NCI-H446 (cell line): ENCODE results near the gene CYP2W1.

Experiments
- DNase-seq, 2 experiments: peaks; one replicate each; lab custom pipeline; 2025; lab: John Stamatoyannopoulos, UW

The CYP2W1 gene

DNA sequence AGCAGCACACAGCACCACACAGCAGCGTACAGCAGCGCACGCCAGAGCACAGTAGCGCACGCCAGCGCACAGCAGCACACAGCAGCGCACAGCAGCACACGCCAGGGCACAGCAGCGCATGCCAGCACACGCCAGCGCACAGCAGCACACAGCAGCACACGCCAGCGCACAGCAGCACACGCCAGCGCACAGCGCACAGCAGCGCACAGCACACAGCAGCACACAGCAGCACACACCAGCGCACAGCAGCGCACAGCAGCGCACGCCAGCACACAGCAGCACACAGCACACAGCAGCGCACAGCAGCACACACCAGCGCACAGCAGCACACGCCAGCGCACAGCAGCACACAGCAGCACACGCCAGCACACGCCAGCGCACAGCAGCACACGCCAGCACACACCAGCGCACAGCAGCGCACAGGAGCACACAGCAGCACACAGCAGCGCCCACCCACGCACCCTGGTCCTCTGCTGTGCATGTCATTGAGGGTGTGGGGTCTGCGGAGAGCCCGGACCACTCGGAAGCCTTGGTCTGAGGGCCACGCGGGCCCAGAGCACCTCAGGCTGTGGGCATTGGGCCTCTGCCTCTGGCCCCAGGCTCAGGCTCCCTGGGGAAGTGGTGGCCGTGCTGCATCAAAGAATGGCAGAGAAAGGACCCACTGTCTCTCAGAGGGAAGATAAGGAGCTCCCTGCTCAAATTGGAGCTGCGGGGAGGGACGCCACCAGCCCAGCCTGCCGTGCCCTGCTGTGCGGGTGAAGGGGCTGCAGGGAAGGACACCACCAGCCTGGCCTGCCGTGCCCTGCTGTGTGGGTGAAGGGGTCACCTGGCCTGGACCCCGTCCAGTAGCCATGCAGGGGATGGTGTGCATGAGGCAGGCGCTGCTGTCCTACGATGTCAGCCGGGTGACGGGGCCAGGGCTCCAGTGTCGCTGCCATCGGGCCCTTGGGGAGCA, 33.9 kb downstream of the CYP2W1 start:
- no peak for DNase-seq

DNA sequence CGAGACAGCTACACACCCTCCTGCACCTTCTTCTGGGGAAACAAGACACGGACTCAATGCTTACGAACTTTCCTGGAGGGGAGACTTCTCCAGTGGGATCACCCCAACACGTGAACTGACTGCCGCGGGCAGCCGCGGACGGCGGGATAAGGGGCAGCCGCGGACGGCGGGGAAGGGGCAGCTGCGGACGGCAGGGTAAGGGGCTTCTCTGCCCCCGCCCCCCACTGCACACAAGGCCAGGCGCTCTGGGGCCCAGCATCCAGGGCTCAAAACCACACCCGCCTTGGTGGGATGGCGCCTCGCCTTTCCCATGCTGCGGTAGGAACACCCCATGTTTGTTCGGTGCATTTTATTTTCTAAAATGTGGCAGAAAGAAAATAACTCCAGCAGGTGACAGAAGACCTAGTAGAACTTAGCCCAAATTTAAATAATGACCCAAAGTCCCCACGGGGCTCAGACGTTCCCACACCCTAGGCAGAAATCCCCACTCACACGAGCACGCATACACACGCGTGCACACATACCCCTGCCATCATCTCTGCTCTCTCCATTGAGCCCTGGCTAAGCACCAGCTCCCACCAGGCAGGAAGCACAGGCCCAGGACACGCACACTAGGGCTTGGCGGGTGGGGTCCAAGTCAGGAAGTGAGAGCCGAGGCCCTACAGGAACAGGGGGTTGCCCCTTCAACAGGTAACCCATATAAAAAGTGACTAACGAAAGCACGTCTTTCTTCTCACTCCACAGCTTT, 34.8 kb downstream of the CYP2W1 start:
- no peak for DNase-seq

- DNase-seq: no peak
These were observed 35.3 kb downstream of the CYP2W1 start for GRCh38 chr7:1018334-1018695.

GRCh38 chr7:1019255-1019785, 36.3 kb downstream of the CYP2W1 start:
- DNase-seq: no peak

DNA sequence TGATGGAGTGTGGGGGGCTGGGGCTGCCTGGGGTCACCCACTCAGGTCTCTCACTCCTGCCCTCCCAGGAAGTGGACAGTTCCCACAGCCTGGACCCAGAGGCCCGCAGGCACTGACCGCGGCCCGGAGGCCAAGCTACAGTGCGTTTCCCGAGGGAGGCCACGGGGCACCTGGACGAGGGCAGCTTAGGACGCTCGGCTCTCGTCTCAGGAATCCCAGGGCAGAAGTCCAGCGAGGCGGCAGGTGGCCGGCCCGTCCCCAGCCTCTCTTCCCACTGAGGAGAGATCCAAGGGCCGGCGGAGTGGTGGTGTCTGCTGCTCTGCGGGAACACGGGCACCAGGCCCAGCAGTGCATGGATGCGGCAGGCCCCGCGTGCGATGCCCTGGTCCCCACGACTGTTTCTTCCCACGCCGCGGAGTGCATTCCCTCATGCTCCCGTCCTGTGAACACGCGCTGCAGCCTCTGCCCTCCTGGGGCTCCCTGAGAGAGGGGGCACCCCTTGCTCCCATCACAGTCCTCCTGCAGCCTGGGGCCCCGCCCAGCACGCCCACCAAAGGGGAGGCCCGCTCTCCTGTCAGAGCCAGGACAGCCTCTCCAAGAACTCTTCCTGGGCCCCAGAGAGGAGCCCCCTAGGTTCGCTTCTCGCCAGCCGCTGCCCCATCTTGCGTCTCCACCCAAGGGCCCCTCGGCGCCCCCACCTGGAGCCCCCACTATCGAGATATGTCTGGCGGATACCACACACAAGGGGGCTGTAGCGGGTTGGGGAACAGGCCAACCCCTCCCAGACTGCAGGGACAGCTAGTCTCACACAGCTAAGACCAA, 37.0 kb downstream of the CYP2W1 start:
- no peak for DNase-seq

GRCh38 chr7:1020849-1021251, 37.9 kb downstream of the CYP2W1 start:
- no peak for DNase-seq

DNA sequence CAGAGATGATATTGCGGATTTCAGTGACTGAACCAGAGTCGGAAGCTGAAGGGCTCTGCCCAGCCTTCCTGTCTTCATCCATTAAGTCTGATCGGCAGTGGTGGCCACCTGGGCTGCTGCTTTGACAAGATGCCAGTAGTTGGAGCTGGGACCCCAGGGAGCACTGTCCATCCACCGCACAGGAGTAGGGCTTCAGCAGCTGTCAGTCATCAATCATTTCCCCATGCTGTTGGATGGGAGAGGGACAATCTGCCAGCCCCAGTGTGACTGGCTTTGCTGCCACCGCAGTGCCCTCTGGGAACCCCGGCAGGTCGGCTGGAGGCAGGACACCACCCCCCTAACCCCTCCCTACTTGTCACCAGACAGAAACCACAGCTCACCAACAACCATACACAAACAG, 38.4 kb downstream of the CYP2W1 start:
- DNase-seq: no peak

DNA sequence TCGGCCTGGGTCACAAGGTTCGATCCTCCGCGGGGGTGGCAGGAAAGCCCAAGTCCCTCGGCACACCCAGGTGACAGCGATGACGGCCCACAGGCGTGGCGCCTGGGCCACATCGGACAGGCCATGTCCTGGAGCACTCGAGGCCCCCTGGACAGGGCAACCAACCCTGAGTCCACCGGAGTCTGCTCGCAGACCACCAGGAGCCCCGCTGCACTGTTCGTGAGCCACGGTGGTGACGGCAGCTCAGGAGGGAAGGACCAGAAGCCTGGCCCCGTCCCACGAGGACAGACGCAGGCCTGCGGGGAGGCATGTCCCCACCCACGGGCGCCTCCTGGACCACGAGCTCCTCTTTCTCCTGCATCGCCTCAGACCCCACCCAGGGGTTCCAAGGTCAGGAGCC, 39.0 kb downstream of the CYP2W1 start:
- no peak for DNase-seq

DNA sequence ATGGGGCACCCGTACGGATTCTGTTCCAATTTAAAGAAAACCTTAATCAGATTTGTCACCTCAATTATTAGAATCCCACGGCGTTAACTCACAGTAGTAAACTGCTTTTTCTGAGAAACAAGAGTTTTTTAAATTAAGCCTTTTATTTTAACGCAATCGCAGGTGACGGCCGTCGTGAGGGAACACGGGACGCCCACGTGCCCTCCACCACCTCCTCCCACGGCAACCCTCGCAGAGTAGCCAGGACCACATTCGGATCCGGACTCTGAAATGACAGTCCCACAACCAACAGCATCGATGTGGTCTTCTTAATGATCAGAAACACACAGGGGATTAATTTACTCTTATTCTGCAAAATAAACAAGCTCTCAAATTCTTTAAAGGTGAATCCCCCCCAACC, 39.4 kb downstream of the CYP2W1 start:
- no peak for DNase-seq

DNA sequence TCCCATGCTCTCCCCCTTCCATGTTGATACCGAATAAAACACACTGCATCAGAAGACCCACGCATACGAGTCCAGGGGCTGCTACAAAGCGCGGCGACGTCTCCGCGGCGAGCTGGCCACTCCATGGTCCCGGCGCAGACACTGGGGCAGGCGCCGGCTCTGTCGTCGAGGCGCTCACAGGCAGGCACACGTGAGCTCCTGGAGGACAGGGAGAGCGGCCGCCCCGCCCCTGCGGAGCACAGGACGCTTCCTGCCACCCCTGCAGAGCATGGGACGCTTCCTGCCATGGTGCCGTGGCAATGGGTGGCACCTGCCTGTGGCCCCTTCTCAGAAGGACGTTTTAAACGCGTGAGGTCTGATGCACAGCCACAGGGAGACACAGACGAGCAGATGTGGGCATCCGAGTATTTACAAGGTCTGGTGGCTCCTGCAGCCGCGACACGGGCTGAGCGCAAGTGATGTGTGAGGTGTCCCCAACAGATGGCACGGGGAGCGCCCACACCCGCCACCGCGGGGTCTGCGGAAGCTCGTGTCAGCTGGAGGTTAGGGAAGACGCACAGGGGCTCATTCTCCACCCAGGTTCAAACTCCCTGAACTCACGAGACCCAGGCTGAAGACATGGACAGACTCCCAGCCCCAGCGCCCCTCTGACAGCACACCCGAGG, 40.0 kb downstream of the CYP2W1 start:
- no peak for DNase-seq

DNA sequence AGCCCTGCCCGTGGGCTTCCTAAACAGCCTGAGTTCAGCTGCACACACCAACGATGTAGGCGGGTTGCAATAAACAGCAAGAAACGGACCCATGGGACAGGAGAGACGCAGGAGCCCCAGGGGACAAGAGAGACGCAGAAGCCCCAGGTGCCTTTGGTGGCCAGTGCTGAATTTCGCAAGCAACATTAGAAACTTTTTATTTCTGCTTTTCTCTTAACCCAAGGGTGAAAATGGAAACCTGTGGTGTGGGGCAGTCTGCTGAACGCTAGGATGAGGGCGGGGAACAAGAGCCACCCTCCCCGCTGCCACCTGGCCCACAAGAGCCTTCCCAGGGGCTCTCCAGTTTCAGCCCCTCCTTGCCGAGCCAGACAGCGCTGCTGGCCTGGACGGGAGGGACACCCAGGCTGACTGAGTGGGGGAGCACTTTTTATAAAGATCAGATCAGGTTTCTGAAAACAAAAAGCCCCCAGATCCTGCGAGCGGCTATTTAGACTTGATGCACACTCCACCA, 41.4 kb downstream of the CYP2W1 start:
- no peak for DNase-seq

DNA sequence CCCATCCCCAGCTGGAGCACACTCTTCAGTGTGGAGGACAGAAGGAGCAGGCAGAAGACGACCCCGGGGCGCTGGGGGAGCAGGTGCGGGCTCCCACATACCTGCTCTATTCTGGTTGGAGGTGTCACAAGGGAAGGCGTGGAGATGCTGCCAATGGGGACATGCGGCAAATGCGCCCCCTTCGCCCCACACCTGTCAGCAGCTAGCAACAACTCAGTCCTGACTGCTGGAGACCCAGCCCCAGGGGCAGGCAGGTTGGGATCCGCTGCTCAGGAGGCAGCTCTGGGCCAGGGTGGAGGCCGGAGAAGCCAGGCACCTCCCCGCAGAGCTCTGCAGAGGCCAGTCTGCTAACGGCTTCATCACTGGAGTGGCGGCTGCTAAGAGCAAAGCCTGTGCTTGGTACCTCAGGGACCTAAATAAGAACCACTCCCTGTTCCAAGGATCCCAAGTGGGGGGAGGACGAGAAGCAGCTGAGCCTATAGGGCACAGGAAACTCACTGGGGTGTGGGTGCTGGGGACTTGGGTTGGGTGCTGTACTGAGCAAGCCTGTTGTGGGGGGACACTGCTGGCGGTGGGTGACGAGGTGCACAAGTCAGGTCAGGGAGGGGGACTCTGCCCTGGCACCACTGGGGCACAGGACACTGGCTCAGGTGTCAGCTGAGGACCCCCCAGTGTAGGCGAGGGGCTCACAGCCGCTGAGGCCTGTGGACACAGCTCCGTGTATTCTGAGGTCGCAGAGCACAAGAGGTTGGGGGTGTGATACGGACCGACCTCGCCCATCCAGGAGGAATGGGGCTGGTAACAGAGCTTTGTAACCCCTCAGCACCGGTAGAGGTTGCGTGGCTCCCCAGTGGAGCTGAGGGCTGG, 42.1 kb downstream of the CYP2W1 start:
- no peak for DNase-seq

GRCh38 chr7:1025743-1026581, 43.0 kb downstream of the CYP2W1 start:
- DNase-seq: no peak

- DNase-seq: no peak
These were observed 43.8 kb downstream of the CYP2W1 start for GRCh38 chr7:1026721-1027161.

GRCh38 chr7:1027242-1028043, 44.5 kb downstream of the CYP2W1 start:
- no peak for DNase-seq

- peak; percentile 37 to 94 for DNase-seq
These were observed 45.2 kb downstream of the CYP2W1 start for GRCh38 chr7:1028044-1028770.

GRCh38 chr7:1028775-1029636, 46.0 kb downstream of the CYP2W1 start:
- DNase-seq: peak; percentile 67 to 86
